H9 (cell line): ENCODE results near the gene ANHX. TPM values are rescaled to one million over a fixed set of nuclear protein-coding genes. Genes with fewer than 3 reads are reported as not detected.

Source experiments
- DNase-seq: peaks from one replicate; pipeline ENCODE4 v3.0.0-alpha.2; 2017
- H2AFZ ChIP-seq: one replicate; pipeline ENCODE4 v1.6.1; 2013; ENCODE audit warnings: mild to moderate bottlenecking, low read length, control low read depth, moderate library complexity
- H2AK5ac ChIP-seq: 2 replicates; pipeline ENCODE4 v1.6.1; 2013; ENCODE audit warnings: low read length, control low read depth, mixed read lengths; ENCODE audit not compliant: insufficient read length
- H2BK120ac ChIP-seq: one replicate; pipeline ENCODE4 v1.6.1; 2013; ENCODE audit warnings: low read depth, mild to moderate bottlenecking, low read length, control low read depth, inconsistent platforms; ENCODE audit not compliant: poor library complexity, severe bottlenecking
- H2BK12ac ChIP-seq: 2 replicates; pipeline ENCODE4 v1.6.1; 2013; ENCODE audit warnings: low read length, control low read depth, mixed read lengths, low read depth; ENCODE audit not compliant: insufficient read length
- H2BK15ac ChIP-seq: 2 replicates; pipeline ENCODE4 v1.6.1; 2013; ENCODE audit warnings: low read depth, low read length, control low read depth
- H2BK20ac ChIP-seq: one replicate; pipeline ENCODE4 v1.6.1; 2013; ENCODE audit warnings: low read depth, mild to moderate bottlenecking, low read length, control low read depth, inconsistent platforms; ENCODE audit not compliant: poor library complexity, severe bottlenecking
- H2BK5ac ChIP-seq: 2 replicates; pipeline ENCODE4 v1.6.1; 2013; ENCODE audit warnings: low read length, control low read depth, mixed read lengths; ENCODE audit not compliant: insufficient read length
- H3K14ac ChIP-seq: 2 replicates; pipeline ENCODE4 v1.6.1; 2013; ENCODE audit warnings: low read length, control low read depth; ENCODE audit not compliant: insufficient read depth
- H3K18ac ChIP-seq: 2 replicates; pipeline ENCODE4 v1.6.1; 2013; ENCODE audit warnings: low read depth, mild to moderate bottlenecking, mixed read lengths, low read length, control low read depth; ENCODE audit not compliant: insufficient read length
- H3K23ac ChIP-seq: 2 replicates; pipeline ENCODE4 v1.6.1; 2013; ENCODE audit warnings: low read length, control low read depth, mixed read lengths, low read depth; ENCODE audit not compliant: insufficient read length
- H3K23me2 ChIP-seq: 2 replicates; pipeline ENCODE4 v1.6.1; 2013; ENCODE audit warnings: low read depth, mild to moderate bottlenecking, mixed read lengths, low read length, control low read depth; ENCODE audit not compliant: insufficient read length, poor library complexity, severe bottlenecking
- H3K27ac ChIP-seq: 2 replicates; pipeline ENCODE4 v1.5.1; 2013; ENCODE audit warnings: low read length, control low read depth, mixed read lengths, low read depth; ENCODE audit not compliant: insufficient read length
- H3K27me3 ChIP-seq: 2 replicates; pipeline ENCODE4 v1.6.1; 2013; ENCODE audit warnings: low read length, control low read depth, inconsistent platforms; ENCODE audit not compliant: insufficient read depth
- H3K4ac ChIP-seq: 2 replicates; pipeline ENCODE4 v1.6.1; 2013; ENCODE audit warnings: low read depth, mild to moderate bottlenecking, control low read depth, inconsistent platforms, low read length, moderate library complexity
- H3K4me1 ChIP-seq: 2 replicates; pipeline ENCODE4 v1.6.1; 2013; ENCODE audit warnings: low read length, control low read depth, inconsistent platforms; ENCODE audit not compliant: insufficient read depth
- H3K4me2 ChIP-seq: 2 replicates; pipeline ENCODE4 v1.6.1; 2013; ENCODE audit warnings: low read length, control low read depth, mixed read lengths; ENCODE audit not compliant: insufficient read length, insufficient read depth
- H3K56ac ChIP-seq: 2 replicates; pipeline ENCODE4 v1.6.1; 2013; ENCODE audit warnings: low read depth, mild to moderate bottlenecking, mixed read lengths, low read length, control low read depth; ENCODE audit not compliant: insufficient read length
- H3K79me1 ChIP-seq: 2 replicates; pipeline ENCODE4 v1.6.1; 2013; ENCODE audit warnings: low read depth, mild to moderate bottlenecking, moderate library complexity, low read length, control low read depth, inconsistent platforms; ENCODE audit not compliant: insufficient read depth, poor library complexity, severe bottlenecking
- H3K79me2 ChIP-seq: 2 replicates; pipeline ENCODE4 v1.6.1; 2013; ENCODE audit warnings: low read length, control low read depth, inconsistent platforms; ENCODE audit not compliant: insufficient read depth
- H3K9ac ChIP-seq: 2 replicates; pipeline ENCODE4 v1.6.1; 2013; ENCODE audit warnings: low read length, control low read depth, mixed read lengths; ENCODE audit not compliant: insufficient read length; ENCODE audit errors: extremely low read depth
- H3K9me3 ChIP-seq: one replicate; pipeline ENCODE4 v1.6.1; 2013; ENCODE audit warnings: low read depth, low read length, inconsistent platforms; ENCODE audit not compliant: control insufficient read depth
- H3T11ph ChIP-seq: one replicate; pipeline ENCODE4 v1.6.1; 2013; ENCODE audit warnings: mild to moderate bottlenecking, low read length, control low read depth, inconsistent platforms
- H4K20me1 ChIP-seq: one replicate; pipeline ENCODE4 v1.6.1; 2013; ENCODE audit not compliant: control insufficient read depth, insufficient read length, insufficient read depth
- H4K5ac ChIP-seq: 2 replicates; pipeline ENCODE4 v1.6.1; 2013; ENCODE audit warnings: low read depth, mild to moderate bottlenecking, mixed read lengths, low read length, control low read depth; ENCODE audit not compliant: insufficient read length
- H4K8ac ChIP-seq: replicated peaks from 2 replicates; pipeline ENCODE4 v1.6.1; 2013; ENCODE audit warnings: low read length, control low read depth, mixed read lengths, low read depth; ENCODE audit not compliant: insufficient read length
- H4K91ac ChIP-seq: 2 replicates; pipeline ENCODE4 v1.6.1; 2013; ENCODE audit warnings: low read depth, mild to moderate bottlenecking, moderate library complexity, mixed read lengths, low read length, control low read depth; ENCODE audit not compliant: insufficient read length
- H3K27ac Mint-ChIP-seq, 3 experiments: 2 replicates in 2 of 3; 3 replicates in 1 of 3; pipeline ENCODE4 v1.8.0; 2020 to 2021; ENCODE audit warnings: mixed read lengths in 3 of 3, mild to moderate bottlenecking in 1 of 3, moderate library complexity in 1 of 3
- H3K27me3 Mint-ChIP-seq: 2 replicates; pipeline ENCODE4 v1.8.0; 2021; ENCODE audit warnings: low read depth, mild to moderate bottlenecking, moderate library complexity, mixed read lengths
- H3K36me3 Mint-ChIP-seq, 3 experiments: 2 replicates in 2 of 3; 3 replicates in 1 of 3; pipeline ENCODE4 v1.8.0; 2020 to 2021; ENCODE audit warnings: low read depth in 3 of 3, mixed read lengths in 3 of 3; ENCODE audit not compliant: insufficient read depth in 1 of 3
- H3K4me1 Mint-ChIP-seq, 2 experiments: 2 replicates each; pipeline ENCODE4 v1.8.0; 2020; ENCODE audit warnings: mixed read lengths in 2 of 2
- H3K4me3 Mint-ChIP-seq, 2 experiments: 2 replicates in 1 of 2; 3 replicates in 1 of 2; pipeline ENCODE4 v1.8.0; 2020 to 2021; ENCODE audit warnings: mild to moderate bottlenecking in 2 of 2, mixed read lengths in 2 of 2, moderate library complexity in 1 of 2
- H3K9me3 Mint-ChIP-seq, 2 experiments: 2 replicates in 1 of 2; 3 replicates in 1 of 2; pipeline ENCODE4 v1.8.0; 2020; ENCODE audit warnings: mild to moderate bottlenecking in 2 of 2, mixed read lengths in 2 of 2, moderate library complexity in 1 of 2
- WGBS: extraction: QIAGEN DNeasy Blood & Tissue Kit; methylation state at CpG from one replicate; pipeline ENCODE4 v1.1.7; 2013; ENCODE audit warnings: missing lambda C conversion rate, low lambda C conversion rate, mixed read lengths; ENCODE audit not compliant: insufficient read length; ENCODE audit errors: extremely low coverage; 5-methylcytosine and 5-hydroxymethylcytosine counted together
- total RNA-seq: library from RNA; stranded (reverse); gene quantifications from 2 replicates; pipeline ENCODE4 v1.2.1, GENCODE V29; 2021
- TF ChIP-seq, protein P1 (sequence below): fragments of 200-600 bp; sonication (generic); conservative IDR thresholded peaks from 3 replicates; pipeline ENCODE4 v1.8.0; 2021; ENCODE audit warnings: antibody characterized with exemption, mild to moderate bottlenecking

The ANHX gene
- total RNA-seq, 1 experiment from 2014 or later = not detected

DNA sequence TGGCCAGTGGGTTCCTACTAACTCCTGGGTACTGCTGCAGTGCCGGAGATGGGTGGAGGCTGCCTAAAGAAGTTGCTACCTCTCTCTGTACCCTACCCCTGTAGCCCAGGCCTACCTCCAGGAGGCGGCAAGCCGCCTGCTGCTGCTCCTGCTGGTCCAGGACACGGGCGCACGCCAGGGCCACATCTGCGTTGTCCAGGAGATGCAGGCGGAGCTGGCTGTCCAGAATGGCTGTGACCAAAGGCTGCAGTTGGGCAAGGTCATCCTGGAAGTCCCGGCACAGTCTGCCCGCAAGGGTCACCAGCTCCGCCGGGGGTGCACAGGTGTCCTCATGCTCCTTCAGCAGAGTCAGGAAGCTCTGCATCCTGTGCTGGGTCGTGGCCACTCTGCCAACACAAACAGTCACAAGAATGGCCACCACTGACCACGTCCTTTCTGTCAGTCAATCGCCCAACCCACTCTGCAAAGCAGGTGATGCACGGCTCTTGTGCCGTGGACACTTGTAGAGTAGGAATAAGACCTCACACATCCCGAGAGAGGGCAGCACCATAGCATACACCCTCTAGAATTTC, 1.6 kb downstream of the ANHX start:
- H4K5ac ChIP-seq = no peak overlapping the region
- H3K4me1 Mint-ChIP-seq = no peaks in the 10 kb centered on the region
- no peaks in the 10 kb centered on the region for H3K79me2 ChIP-seq
- H3K56ac ChIP-seq = no peak overlapping the region
- TF ChIP-seq, protein P1, sequence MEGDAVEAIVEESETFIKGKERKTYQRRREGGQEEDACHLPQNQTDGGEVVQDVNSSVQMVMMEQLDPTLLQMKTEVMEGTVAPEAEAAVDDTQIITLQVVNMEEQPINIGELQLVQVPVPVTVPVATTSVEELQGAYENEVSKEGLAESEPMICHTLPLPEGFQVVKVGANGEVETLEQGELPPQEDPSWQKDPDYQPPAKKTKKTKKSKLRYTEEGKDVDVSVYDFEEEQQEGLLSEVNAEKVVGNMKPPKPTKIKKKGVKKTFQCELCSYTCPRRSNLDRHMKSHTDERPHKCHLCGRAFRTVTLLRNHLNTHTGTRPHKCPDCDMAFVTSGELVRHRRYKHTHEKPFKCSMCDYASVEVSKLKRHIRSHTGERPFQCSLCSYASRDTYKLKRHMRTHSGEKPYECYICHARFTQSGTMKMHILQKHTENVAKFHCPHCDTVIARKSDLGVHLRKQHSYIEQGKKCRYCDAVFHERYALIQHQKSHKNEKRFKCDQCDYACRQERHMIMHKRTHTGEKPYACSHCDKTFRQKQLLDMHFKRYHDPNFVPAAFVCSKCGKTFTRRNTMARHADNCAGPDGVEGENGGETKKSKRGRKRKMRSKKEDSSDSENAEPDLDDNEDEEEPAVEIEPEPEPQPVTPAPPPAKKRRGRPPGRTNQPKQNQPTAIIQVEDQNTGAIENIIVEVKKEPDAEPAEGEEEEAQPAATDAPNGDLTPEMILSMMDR = no peak
- no peak overlapping the region for H4K91ac ChIP-seq
- H3K4ac ChIP-seq = no peak overlapping the region
- peaks cover 21 to 34% (median 22%) of the 10 kb centered on the region in 3 experiments for H3K36me3 Mint-ChIP-seq
- DNase-seq = peak; percentile 19
- no peak overlapping the region for H3K18ac ChIP-seq
- no peaks in the 10 kb centered on the region for H3K27me3 ChIP-seq
- peaks cover 78% of the 10 kb centered on the region in 2 experiments for H3K9me3 Mint-ChIP-seq
- no peak overlapping the region for H2BK12ac ChIP-seq
- H3K4me3 Mint-ChIP-seq = no peak overlapping the region
- no peaks in the 10 kb centered on the region for H3K79me1 ChIP-seq
- peaks cover 85% of the 10 kb centered on the region for H3K9me3 ChIP-seq
- H4K20me1 ChIP-seq = no peaks in the 10 kb centered on the region
- no peak overlapping the region for H2BK20ac ChIP-seq
- no peak overlapping the region for H3K27ac Mint-ChIP-seq
- H2BK15ac ChIP-seq = no peak overlapping the region
- H2AK5ac ChIP-seq = no peak overlapping the region
- H2BK120ac ChIP-seq = no peak overlapping the region
- H2AFZ ChIP-seq = no peak overlapping the region
- H3K27me3 Mint-ChIP-seq = peaks cover 2% of the 10 kb centered on the region
- H3K9ac ChIP-seq = no peak overlapping the region
- no CpG with 5 or more reads among the region's 18 CpGs for WGBS
- no peak overlapping the region for H3T11ph ChIP-seq
- H3K23ac ChIP-seq = no peak overlapping the region
- H3K23me2 ChIP-seq = no peaks in the 10 kb centered on the region
- no peak overlapping the region for H2BK5ac ChIP-seq
- H4K8ac ChIP-seq = no peak overlapping the region
- no peak overlapping the region for H3K4me2 ChIP-seq
- H3K4me1 ChIP-seq = no peaks in the 10 kb centered on the region
- H3K27ac ChIP-seq = no peak overlapping the region
- H3K14ac ChIP-seq = no peak overlapping the region
